Right lobe of liver (tissue), 4 donors: ENCODE measurements around the gene SAA1.

ENCODE experiments used
- POLR2A ChIP-seq: fragments of 450-650 bp; IDR thresholded peaks from one replicate; pipeline ENCODE4 v1.6.1; 2017; ENCODE audit warnings: antibody characterized with exemption, mild to moderate bottlenecking
- TF ChIP-seq, protein P1 (sequence below), 4 donors: fragments of 200-600 bp in 3 of 4; fragments of 450-650 bp in 1 of 4; IDR thresholded peaks; one replicate each; pipeline versions ENCODE4 v1.5.1 to v1.8.0; 2016 to 2022; ENCODE audit warnings: antibody characterized with exemption in 4 of 4, mild to moderate bottlenecking in 2 of 4
- donor health status: DM: no; HTN: no; CAD: no.
- donor health status: DM: no; HTN: no; CAD: no.
- donor health status: DM: no; HTN: yes; CAD: no.

DNA sequence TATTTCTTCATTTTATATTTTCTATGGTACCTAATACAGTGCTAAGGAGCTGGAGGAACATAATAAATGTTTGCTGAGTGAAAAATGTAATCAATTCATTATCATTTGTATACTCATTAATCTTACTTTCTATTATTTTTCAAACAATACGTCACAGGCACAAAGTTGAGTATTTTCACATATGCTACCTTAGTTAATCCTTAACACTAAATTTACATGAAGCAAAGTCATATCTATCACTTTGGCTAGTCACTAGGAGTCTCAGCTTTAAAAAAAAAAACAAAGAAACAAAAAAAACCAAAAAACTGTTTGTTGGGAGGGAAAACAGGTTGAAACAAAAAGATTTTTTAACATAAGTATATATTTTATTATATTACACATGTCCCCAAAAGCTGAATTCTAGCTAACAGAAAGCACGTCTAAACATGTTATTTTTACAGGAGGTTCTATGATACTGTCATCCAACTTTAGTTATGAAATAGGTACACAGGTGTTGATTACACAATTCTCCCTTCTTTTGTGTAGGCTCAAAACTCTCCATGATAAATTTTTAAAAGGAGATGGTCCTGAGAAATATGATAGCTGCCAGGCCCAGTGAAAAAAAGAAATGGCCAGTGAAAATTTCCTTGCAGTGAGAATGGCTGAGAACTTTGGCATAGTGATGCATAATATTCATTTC lies 41.5 kb downstream of the SAA1 start:
- TF ChIP-seq, protein P1, sequence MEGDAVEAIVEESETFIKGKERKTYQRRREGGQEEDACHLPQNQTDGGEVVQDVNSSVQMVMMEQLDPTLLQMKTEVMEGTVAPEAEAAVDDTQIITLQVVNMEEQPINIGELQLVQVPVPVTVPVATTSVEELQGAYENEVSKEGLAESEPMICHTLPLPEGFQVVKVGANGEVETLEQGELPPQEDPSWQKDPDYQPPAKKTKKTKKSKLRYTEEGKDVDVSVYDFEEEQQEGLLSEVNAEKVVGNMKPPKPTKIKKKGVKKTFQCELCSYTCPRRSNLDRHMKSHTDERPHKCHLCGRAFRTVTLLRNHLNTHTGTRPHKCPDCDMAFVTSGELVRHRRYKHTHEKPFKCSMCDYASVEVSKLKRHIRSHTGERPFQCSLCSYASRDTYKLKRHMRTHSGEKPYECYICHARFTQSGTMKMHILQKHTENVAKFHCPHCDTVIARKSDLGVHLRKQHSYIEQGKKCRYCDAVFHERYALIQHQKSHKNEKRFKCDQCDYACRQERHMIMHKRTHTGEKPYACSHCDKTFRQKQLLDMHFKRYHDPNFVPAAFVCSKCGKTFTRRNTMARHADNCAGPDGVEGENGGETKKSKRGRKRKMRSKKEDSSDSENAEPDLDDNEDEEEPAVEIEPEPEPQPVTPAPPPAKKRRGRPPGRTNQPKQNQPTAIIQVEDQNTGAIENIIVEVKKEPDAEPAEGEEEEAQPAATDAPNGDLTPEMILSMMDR (IDR thresholded peaks at IDR 0.05): no peak
- TF ChIP-seq POLR2A: no peak
